HepG2 (cell line): ENCODE results near the gene NKPD1. TPM values are rescaled to one million over a fixed set of nuclear protein-coding genes. Genes with fewer than 3 reads are reported as not detected.

ENCODE experiments used
- ATAC-seq: fragments of 200-7000 bp; cut with Tn5 transposase; 3 replicates; pipeline ENCODE4 v1.9.1; 2020; ENCODE audit warnings: mild to moderate bottlenecking, moderate library complexity
- BruUV-seq: library from RNA; stranded (reverse); fragments of 400-500 nt; replicated peaks from 2 replicates; lab custom pipeline; 2021; lab: Mats Ljungman, UMichigan
- CTCF ChIA-PET: fragments of 300-600 bp; formaldehyde crosslinking; extraction: SDS; loops from one replicate; lab custom pipeline; 2021; ENCODE audit warnings: low total read pairs, inconsistent platforms, low intra/inter-chr PET ratio; lab: Yijun Ruan, JAX
- POLR2A ChIA-PET: fragments of 350-600 bp; sonication (Branson Sonifier 250); formaldehyde crosslinking; loops from one replicate; lab custom pipeline; 2020; ENCODE audit warnings: antibody characterized with exemption, inconsistent platforms; lab: Yijun Ruan, JAX
- DNase-seq: peaks from one replicate; pipeline ENCODE4 v3.0.0-alpha.2; 2015; ENCODE audit warnings: low spot score
- FAIRE-seq: peaks from 3 replicates; lab custom pipeline; 2011; peaks lifted over from hg19 to GRCh38; lab: Jason Lieb, UNC
- H2AFZ ChIP-seq: one replicate; pipeline ENCODE4 v1.6.1; 2011; ENCODE audit warnings: low read length, inconsistent platforms
- H3K27ac ChIP-seq: fragments of 300-600 bp; 3 replicates; pipeline ENCODE4 v1.8.0; 2011; ENCODE audit warnings: mixed run types, mild to moderate bottlenecking, mixed read lengths, low read length, inconsistent platforms; ENCODE audit not compliant: insufficient read depth; ENCODE audit errors: extremely low read length
- H3K27me3 ChIP-seq, 2 experiments: fragments of 200-600 bp in 1 of 2; 2 replicates in 1 of 2; 3 replicates in 1 of 2; pipeline versions ENCODE4 v1.6.0 to v1.8.0; 2011; ENCODE audit warnings: low read length in 2 of 2, mild to moderate bottlenecking in 2 of 2, moderate library complexity in 2 of 2, inconsistent platforms in 1 of 2; ENCODE audit not compliant: insufficient read depth in 2 of 2, control insufficient read depth in 1 of 2
- H3K36me3 ChIP-seq, 2 experiments: fragments of 200-600 bp in 1 of 2; replicated peaks in 1 of 2; 2 replicates in 1 of 2; 3 replicates in 1 of 2; pipeline versions ENCODE4 v1.5.1 to v1.8.0; 2011; ENCODE audit warnings: low read length in 2 of 2, inconsistent platforms in 1 of 2; ENCODE audit not compliant: insufficient read depth in 2 of 2, control insufficient read depth in 1 of 2
- H3K4me1 ChIP-seq: 2 replicates; pipeline ENCODE4 v1.5.1; 2012; ENCODE audit warnings: low read length, inconsistent platforms; ENCODE audit not compliant: insufficient read depth
- H3K4me2 ChIP-seq: 2 replicates; pipeline ENCODE4 v1.6.0; 2011; ENCODE audit warnings: low read depth, low read length, inconsistent platforms
- H3K4me3 ChIP-seq, 3 experiments: fragments of 200-600 bp in 1 of 3; sonication (generic), shearing (Covaris generic) in 1 of 3; replicated peaks in 1 of 3; 2 replicates each; pipeline ENCODE4 v1.5.1; 2011 to 2016; ENCODE audit warnings: low read length in 3 of 3, inconsistent platforms in 2 of 3, low read depth in 2 of 3, mild to moderate bottlenecking in 2 of 3, control low read depth in 1 of 3, mixed read lengths in 1 of 3; ENCODE audit not compliant: insufficient read depth in 1 of 3
- H3K79me2 ChIP-seq: one replicate; pipeline ENCODE4 v1.6.1; 2011; ENCODE audit warnings: low read length, inconsistent platforms; ENCODE audit not compliant: insufficient read depth
- H3K9ac ChIP-seq: 2 replicates; pipeline ENCODE4 v1.6.0; 2011; ENCODE audit warnings: mild to moderate bottlenecking, low read depth, low read length, inconsistent platforms; ENCODE audit not compliant: insufficient read depth
- H3K9me3 ChIP-seq: 2 replicates; pipeline ENCODE4 v1.5.1; 2012; ENCODE audit warnings: mild to moderate bottlenecking, low read length
- H4K20me1 ChIP-seq: 2 replicates; pipeline ENCODE4 v1.6.0; 2011; ENCODE audit warnings: inconsistent platforms, mild to moderate bottlenecking, low read length, moderate library complexity; ENCODE audit not compliant: insufficient read depth
- BRD4 ChIP-seq: sonication (generic); formaldehyde crosslinking; IDR thresholded peaks from 2 replicates; pipeline ENCODE4 v1.4.0; 2020; ENCODE audit warnings: missing genetic modification reagents
- MLX ChIP-seq: IDR thresholded peaks from 2 replicates; pipeline ENCODE4 v1.6.1; 2016
- SOX13 ChIP-seq, 3 experiments: fragments of 450-650 bp in 1 of 3; sonication (generic) in 1 of 3; formaldehyde crosslinking in 1 of 3; IDR thresholded peaks in 2 of 3; conservative IDR thresholded peaks in 1 of 3; 2 replicates each; pipeline versions ENCODE4 v1.5.0 to v1.6.1; 2016 to 2020; ENCODE audit warnings: antibody characterized with exemption in 1 of 3, mild to moderate bottlenecking in 1 of 3, missing compliant biosample characterization in 1 of 3, missing genetic modification reagents in 1 of 3, moderate library complexity in 1 of 3
- SP5 ChIP-seq: IDR thresholded peaks from 2 replicates; pipeline ENCODE4 v1.6.1; 2016; ENCODE audit warnings: low read depth, borderline replicate concordance
- ZBTB21 ChIP-seq: sonication (generic); formaldehyde crosslinking; IDR thresholded peaks from 2 replicates; pipeline ENCODE4 v1.4.0; 2020; ENCODE audit warnings: missing genetic modification reagents
- ZBTB38 ChIP-seq: sonication (generic); formaldehyde crosslinking; IDR thresholded peaks from 2 replicates; pipeline ENCODE4 v1.5.1; 2020; ENCODE audit warnings: mild to moderate bottlenecking, missing genetic modification reagents
- ZC3H4 ChIP-seq: sonication (generic); formaldehyde crosslinking; IDR thresholded peaks from 2 replicates; pipeline ENCODE4 v1.4.0; 2020; ENCODE audit warnings: missing genetic modification reagents, borderline replicate concordance
- WGBS: methylation state at CpG from one replicate; pipeline ENCODE4 v1.1.6; 2017; ENCODE audit warnings: low lambda C conversion rate; 5-methylcytosine and 5-hydroxymethylcytosine counted together
- in situ Hi-C: cut with HindIII; loops from 2 replicates; pipeline ENCODE4 v1.10.0; 2017; ENCODE audit warnings: low pct_unique_long_range_greater_than_20kb; ENCODE audit not compliant: extremely low pct_ligation_motif_present
- intact Hi-C: fragments of 100-400 bp; cut with micrococcal nuclease; formaldehyde crosslinking; loops from one replicate; pipeline ENCODE4 v1.10.0; 2022; ENCODE audit not compliant: unreplicated experiment
- polyA plus RNA-seq, 8 experiments: library from polyadenylated mRNA; depleted of rRNA in 3 of 8; stranded (reverse) in 7 of 8; unstranded in 1 of 8; fragments of >200 nt; fragmentation: Illumina TruSeq in 4 of 8; extraction: Trizol in 4 of 8; gene quantifications; 2 replicates each; pipeline versions ENCODE4 v1.2.1 to v1.2.3, GENCODE V29; 2011 to 2016; ENCODE audit warnings: low read depth in 4 of 8, missing spikeins in 1 of 8, mixed read lengths in 1 of 8; ENCODE audit not compliant: insufficient read depth in 1 of 8
- total RNA-seq, 5 experiments: library from RNA; depleted of rRNA; stranded (reverse); fragments of >200 nt; fragmentation: Illumina TruSeq; extraction: Trizol; gene quantifications; 2 replicates each; pipeline ENCODE4 v1.2.3, GENCODE V29; 2016; ENCODE audit warnings: low read depth in 1 of 5
- TF ChIP-seq, protein P1 (sequence below): sonication (generic); formaldehyde crosslinking; IDR thresholded peaks from 2 replicates; pipeline ENCODE4 v1.4.0; 2020; ENCODE audit warnings: missing genetic modification reagents

NKPD1 gene
- total and polyA plus RNA-seq, 2 of the 13 experiments (the other 11 are each of a cell fraction or from before 2014, with no cell fraction given): 0.03 TPM; not detected in 1

DNA sequence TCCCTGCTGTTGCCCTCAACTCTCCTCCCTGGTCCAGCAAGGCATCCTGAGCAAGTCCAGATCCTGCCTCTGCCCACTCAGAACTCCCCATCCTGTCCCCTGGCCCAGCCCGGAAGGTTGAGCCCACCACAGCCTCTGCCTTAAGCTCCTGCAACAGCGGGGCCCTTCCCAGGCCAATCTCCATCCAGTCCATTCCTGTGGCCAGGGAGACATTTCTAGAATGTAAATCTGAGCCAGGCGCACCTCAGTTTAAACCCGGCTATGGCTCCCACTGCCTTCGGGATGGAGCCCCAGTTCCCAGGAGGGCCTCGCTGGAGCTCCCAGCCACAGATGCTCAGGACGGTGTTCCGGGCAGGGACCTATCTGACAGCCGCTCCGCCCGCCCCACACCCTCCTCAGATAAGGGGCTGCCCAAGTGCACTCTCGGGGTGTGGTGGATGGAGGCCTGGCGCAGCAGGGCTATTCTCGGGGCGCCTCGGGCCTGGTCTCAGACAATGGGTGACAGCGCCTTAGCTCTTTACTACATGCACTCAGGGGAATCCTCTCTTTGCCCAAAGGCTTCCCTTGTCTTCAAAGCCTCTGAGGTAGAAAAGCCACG, 11.9 kb upstream of the NKPD1 start:
- no peaks in the 10 kb centered on the region for H4K20me1 ChIP-seq
- H3K27ac ChIP-seq: no peak overlapping the region
- peaks cover 82% of the 10 kb centered on the region for H3K4me1 ChIP-seq
- peak overlapping the region; percentile 29; the same call in 1 of the 2 replicates for H3K4me2 ChIP-seq
- in situ Hi-C loops (no loop called here), intact Hi-C loops (no loop called here)
- H3K9me3 ChIP-seq: no peaks in the 10 kb centered on the region
- no peaks in the 10 kb centered on the region; a peak in 1 of 5 replicates for H3K27me3 ChIP-seq
- CTCF ChIA-PET: no interaction called here
- peaks cover 2% of the 10 kb centered on the region for H3K79me2 ChIP-seq
- 81% methylated on average over 5 of the region's 18 CpGs for WGBS
- ATAC-seq: no peak
- no peak for DNase-seq
- H3K9ac ChIP-seq: no peak overlapping the region
- no peak overlapping the region; a peak in 1 of 6 replicates for H3K4me3 ChIP-seq
- TF ChIP-seq BRD4 (CRISPR knock-in tag) (no peak), ZBTB38 (CRISPR knock-in tag) (0 out of 2 replicates have a peak, but pooled peaks have one; percentile 13)
- no peak for FAIRE-seq
- no peak overlapping the region for H2AFZ ChIP-seq
- H3K36me3 ChIP-seq: no peaks in the 10 kb centered on the region
- POLR2A ChIA-PET: no interaction called here
- BruUV-seq: no TSS peak

DNA sequence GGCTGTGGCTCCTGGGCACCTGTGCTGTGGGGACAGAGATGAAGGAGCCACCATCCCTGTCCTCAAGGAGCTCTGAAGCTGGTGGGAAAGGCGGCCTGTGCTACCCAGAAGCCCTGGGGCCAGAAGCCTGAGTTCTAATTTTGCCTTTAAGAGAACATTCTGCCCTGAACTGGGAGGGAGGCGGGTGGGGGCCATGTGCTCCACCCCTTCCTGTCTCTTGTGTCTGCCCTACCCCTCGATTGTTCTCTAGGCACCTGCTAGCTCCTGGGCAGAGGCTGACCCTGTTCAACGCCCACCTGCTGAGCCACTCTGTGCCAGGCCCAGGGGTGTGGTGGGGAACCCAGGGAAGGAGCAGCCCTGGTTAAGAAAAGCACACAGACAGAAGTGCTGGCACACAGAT, 11.4 kb upstream of the NKPD1 start:
- in situ Hi-C loops: no loop called here
- POLR2A ChIA-PET: interaction anchor here (0.6 kb wide), 1 partner anchor 295 kb away, joined by 3 read pairs; no protein-coding TSS in a partner anchor
- H3K9me3 ChIP-seq: no peaks in the 10 kb centered on the region
- TF ChIP-seq SOX13 (IDR thresholded peaks at IDR 0.05) (no peak), SOX13 (CRISPR knock-in tag; conservative IDR thresholded peaks at IDR 0.05 in 1 of 2, IDR thresholded peaks at IDR 0.05 in 1 of 2) (0 out of 4 replicates have a peak, but pooled peaks of 1 of the 2 experiments have one; percentile 7), ZBTB38 (CRISPR knock-in tag) (0 out of 2 replicates have a peak, but pooled peaks have one; percentile 16), ZBTB21 (CRISPR knock-in tag) (no peak), ZC3H4 (CRISPR knock-in tag) (no peak), MLX (CRISPR knock-in tag) (no peak), SP5 (peak; percentile 48; the same call in 1 of the 2 replicates)
- TF ChIP-seq, protein P1, sequence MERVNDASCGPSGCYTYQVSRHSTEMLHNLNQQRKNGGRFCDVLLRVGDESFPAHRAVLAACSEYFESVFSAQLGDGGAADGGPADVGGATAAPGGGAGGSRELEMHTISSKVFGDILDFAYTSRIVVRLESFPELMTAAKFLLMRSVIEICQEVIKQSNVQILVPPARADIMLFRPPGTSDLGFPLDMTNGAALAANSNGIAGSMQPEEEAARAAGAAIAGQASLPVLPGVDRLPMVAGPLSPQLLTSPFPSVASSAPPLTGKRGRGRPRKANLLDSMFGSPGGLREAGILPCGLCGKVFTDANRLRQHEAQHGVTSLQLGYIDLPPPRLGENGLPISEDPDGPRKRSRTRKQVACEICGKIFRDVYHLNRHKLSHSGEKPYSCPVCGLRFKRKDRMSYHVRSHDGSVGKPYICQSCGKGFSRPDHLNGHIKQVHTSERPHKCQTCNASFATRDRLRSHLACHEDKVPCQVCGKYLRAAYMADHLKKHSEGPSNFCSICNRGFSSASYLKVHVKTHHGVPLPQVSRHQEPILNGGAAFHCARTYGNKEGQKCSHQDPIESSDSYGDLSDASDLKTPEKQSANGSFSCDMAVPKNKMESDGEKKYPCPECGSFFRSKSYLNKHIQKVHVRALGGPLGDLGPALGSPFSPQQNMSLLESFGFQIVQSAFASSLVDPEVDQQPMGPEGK (CRISPR knock-in tag): peak; percentile 51; the same call in 1 of the 2 replicates

More for the DNA sequence above, 11.4 kb upstream of the NKPD1 start:
- intact Hi-C loops: no loop called here
- no peak overlapping the region for H3K27ac ChIP-seq
- FAIRE-seq (no peak), ATAC-seq (no peak), DNase-seq (no peak)
- H3K9ac ChIP-seq: no peak overlapping the region
- H3K36me3 ChIP-seq: no peaks in the 10 kb centered on the region
- no peaks in the 10 kb centered on the region for H3K27me3 ChIP-seq
- H2AFZ ChIP-seq: no peak overlapping the region
- WGBS: 15% methylated on average over 3 of the region's 4 CpGs
- no peak overlapping the region; a peak in 1 of 6 replicates for H3K4me3 ChIP-seq
- H3K4me1 ChIP-seq: peaks cover 85% of the 10 kb centered on the region
- CTCF ChIA-PET: no interaction called here
- BruUV-seq: no TSS peak
- H3K4me2 ChIP-seq: peak overlapping the region; percentile 29; the same call in 1 of the 2 replicates
- peaks cover 2% of the 10 kb centered on the region for H3K79me2 ChIP-seq
- H4K20me1 ChIP-seq: no peaks in the 10 kb centered on the region
